HG03060 (cell line): Measurements from ENCODE around the gene BRI3.
"Not testable (repeated sequence)": the region's sequence is repeated elsewhere in the genome, so short reads cannot be mapped to it uniquely, and the experiment has no call there.

Source experiments
- ATAC-seq: cut with Tn5 transposase; IDR thresholded peaks from one replicate; pipeline ENCODE4 v1.9.1; 2021; ENCODE audit warnings: low read depth, moderate number of reproducible peaks; ENCODE audit not compliant: unreplicated experiment

The BRI3 gene

GRCh38 chr7:98303906-98304305 is 22.4 kb downstream of the BRI3 start:
- ATAC-seq = no peak

DNA sequence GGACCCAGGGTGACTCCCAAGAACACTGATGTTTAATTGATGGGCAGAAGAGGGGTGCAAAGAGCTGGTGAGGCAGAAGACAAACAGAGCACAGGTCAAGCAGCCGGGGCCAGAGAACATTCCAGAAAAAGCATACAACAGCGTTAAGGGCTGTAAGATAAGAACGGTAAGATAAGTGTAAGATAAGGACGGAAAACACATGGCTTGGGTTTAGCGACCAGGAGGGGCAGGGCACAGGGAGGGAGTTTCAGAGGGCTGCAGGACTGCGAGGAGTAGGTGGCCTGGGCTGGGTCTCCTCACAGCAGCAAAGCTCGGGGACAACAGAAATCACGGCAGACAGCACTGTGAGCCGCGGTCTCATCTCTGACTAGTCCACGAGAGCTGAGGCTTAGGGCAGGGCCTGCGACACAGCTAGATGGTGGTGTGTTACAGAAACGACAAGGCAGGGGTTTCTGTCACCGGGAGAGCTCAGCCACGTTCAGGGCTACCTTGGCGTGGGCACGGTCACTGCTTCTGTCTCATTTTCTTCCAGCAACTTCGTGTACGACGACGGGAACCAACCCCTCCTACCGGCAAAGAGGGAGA is 24.6 kb downstream of the BRI3 start:
- no peak for ATAC-seq

- ATAC-seq = no peak
Observed at GRCh38 chr7:98307971-98308466, 26.5 kb downstream of the BRI3 start.

DNA sequence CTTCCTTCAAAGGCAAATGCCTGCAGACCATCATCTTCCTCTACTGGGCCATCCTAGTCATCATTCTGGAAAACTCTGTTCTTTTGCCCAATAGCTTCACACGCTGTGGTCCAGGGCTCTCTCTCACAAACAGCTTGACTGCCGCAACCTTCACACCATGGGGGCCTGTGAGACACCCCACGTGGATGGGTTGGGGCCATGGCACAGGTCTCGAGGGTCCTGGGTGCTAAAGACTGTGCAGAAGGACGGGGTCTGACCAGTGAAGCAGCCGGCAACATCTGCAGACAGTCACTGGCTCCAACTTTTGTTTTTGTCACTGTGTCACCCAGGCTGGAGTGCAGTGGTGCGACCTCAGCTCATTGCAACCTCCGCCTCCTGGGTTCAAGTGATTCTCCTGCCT is 28.1 kb downstream of the BRI3 start:
- no peak for ATAC-seq

DNA sequence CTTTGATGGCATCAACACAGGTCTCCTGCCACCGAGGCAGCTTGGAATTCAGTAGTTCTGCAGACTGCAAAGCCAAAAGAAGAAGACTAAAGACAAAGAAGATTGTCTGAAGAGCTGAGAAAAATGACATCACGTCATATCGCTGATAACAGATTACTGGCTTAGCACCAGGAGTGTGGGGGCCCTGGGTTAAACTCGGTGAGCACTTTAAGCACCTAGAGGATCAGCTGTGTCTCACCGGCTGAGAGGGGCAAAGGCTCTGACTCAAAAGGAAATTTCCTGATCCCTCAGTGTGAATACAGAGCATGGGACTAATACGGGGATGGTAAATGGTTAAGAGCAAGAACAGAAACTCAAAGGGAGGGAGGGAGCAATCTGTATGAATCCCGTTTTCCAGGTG is 30.7 kb downstream of the BRI3 start:
- no peak for ATAC-seq

DNA sequence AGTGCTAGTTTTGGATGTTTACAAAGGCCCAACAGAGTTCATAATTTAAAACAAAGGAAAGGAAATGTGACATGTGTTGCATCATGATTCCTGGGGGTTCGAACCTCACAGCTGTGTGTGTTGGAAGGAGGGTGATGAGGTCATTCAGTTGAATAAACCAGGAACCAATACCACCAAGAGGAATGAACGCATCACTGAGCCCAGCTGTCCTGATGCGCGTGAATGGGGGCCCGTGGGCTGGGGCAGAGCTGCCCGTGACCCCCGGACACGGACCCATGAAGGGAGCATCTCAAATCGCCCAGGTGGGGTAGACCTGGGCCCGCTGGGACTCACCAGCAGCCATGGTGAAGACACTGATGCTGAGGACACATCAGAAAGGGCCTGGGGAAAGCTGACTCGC is 33.0 kb downstream of the BRI3 start:
- no peak for ATAC-seq

GRCh38 chr7:98315318-98315993 is 34.0 kb downstream of the BRI3 start:
- peak; percentile 67 for ATAC-seq

DNA sequence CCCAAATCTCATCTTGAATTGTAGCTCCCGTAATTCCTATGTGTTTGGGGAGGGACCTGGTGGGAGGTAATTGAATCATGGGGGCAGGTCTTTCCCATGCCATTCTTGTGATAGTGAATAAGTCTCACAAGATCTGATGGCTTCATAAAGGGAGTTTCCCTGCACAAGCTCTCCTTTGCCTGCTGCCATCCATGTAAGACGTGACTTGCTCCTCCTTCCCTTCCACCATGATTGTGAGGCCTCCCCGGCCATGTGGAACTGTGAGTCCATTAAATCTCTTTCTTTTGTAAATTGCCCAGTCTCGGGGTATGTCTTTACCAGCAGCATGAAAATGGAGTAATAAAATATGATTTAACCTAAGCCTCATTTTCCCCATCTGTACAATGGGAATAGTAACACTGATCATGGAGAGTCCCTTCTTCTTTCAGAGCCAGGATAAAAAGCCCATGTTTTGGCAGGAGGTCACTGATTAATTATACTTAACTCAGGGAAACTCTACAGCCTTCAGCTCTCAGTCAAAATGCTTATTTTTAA is 34.6 kb downstream of the BRI3 start:
- not testable (repeated sequence) for ATAC-seq

GRCh38 chr7:98317366-98318040 is 36.0 kb downstream of the BRI3 start:
- ATAC-seq = no peak

DNA sequence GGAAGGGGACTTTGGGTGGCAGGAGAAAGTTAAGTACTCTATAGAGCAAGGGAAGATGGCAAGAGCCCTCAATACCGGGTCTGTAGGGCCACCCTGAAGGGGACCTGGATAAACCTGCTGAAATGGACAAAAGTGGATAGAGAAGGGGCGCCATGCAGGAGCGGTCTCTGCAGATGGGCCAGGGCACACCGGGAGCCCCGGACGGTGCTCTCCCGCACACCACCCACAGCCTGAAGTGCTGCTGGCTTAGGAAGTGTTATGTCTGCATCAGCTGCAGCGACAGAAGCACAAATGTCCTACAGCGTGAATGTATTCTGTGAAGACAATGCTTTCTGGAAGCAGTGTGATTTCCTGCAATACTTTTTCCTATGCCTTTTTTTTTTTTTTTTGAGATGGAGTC is 37.7 kb downstream of the BRI3 start:
- ATAC-seq = no peak

GRCh38 chr7:98321301-98321700 is 39.8 kb downstream of the BRI3 start:
- ATAC-seq = no peak

GRCh38 chr7:98322331-98323270 is 41.1 kb downstream of the BRI3 start:
- no peak for ATAC-seq

GRCh38 chr7:98323597-98324322 is 42.3 kb downstream of the BRI3 start:
- no peak for ATAC-seq

- ATAC-seq = no peak
Observed at GRCh38 chr7:98324782-98325181, 43.3 kb downstream of the BRI3 start.

- ATAC-seq = no peak
Observed at GRCh38 chr7:98329100-98329790, 47.8 kb downstream of the BRI3 start.

DNA sequence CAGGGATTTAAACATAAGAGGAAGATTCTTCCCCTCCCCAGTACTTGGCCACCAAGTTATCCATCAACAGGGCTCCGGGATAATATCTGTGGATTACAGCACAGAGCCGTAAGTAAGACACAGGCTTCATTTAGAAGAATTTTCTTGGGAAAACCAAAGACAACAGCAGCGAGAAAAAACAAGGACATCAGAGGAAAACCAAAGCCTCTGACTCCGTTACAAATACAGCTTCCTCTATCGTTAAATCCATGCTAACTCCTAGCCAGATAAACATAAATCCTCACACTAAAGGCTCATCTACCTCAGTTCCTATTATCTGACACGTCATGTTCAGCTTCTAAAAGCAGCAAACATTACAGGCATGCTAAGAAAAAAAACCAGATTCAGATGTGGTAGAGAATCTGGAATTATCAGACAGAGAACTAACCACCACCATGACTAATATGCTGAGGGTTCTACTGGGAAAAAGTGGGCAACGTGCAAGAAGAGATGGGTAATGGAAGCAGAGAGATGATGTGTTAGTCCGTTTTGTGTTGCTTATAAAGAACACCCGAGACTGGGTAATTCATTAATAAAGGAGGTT is 48.4 kb downstream of the BRI3 start:
- ATAC-seq = no peak

DNA sequence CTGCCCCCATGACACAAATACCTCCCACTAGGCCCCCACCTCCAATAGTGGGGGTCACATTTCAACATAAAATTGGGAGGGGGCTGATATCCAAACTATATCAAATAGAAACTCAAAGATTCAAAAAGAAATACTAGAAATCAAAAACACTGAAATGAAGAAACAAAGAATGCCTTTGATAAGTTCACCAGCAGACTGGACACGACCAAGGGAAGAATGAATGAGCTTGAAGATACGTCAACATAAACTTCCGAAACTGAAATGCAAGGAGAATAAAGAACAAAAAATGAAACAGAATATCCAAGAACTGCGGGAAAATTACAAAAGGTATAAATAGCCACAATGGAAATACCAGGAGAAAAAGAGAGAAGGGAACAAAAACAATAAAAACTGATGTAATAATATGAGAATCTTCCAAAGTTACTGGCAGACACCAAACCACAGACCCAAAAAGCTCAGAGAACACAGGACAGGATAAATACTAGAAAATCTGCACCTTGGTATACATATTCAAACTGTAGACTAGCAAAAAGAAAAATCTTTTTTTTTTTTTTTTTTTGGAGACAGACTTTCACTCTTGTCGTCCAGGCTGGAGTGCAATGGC is 49.5 kb downstream of the BRI3 start:
- no peak for ATAC-seq

DNA sequence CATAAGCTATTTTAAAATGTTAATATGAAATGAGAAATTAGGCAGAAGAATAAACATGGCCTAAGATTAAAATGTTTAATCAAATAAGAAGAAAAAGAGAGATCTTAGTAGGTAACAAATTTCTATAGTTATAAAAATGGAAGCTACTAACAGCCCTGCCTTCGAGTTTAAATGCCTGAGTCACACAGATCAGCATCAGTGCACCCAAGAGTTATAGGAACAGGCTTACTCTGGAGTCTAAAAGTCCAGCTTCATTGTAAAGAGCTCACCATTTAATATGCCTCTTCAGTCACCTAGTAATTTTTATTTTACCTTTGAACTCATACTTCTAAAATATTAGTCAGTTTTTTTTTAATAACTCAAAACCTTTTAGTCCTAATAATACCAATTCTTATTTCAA is 52.6 kb downstream of the BRI3 start:
- ATAC-seq = no peak
